ENCODE measurements around the gene CCNQ. TPM values are rescaled to one million over a fixed set of nuclear protein-coding genes. Genes with fewer than 3 reads are reported as not detected.
A peak's percentile ranks its signal among the peaks of the same experiment; 100 is the strongest.

CCNQ gene
- total RNA-seq, 1 donor from 2014 or later = 53.4 TPM

GRCh38 chrX:153585827-153586226 lies 13.1 kb downstream of the CCNQ start:
- no peak overlapping the region for H3K4me3 ChIP-seq (ENCODE audit: low read depth, low read length)
- TF ChIP-seq CTCF (IDR thresholded peaks at IDR 0.05; ENCODE audit: insufficient read depth, low read length, severe bottlenecking) = no peak
- no peaks in the 10 kb centered on the region for H3K27me3 ChIP-seq (ENCODE audit: control insufficient read depth, insufficient read depth, low read length)
- FAIRE-seq (no peak), DNase-seq (ENCODE audit: low read depth) (no peak)
- H3K36me3 ChIP-seq (ENCODE audit: control insufficient read depth, insufficient read depth, low read length) = peaks cover 2% of the 10 kb centered on the region

GRCh38 chrX:153583433-153583832 lies 15.5 kb downstream of the CCNQ start:
- no peaks in the 10 kb centered on the region for H3K27me3 ChIP-seq (ENCODE audit: control insufficient read depth, insufficient read depth, low read length)
- H3K4me3 ChIP-seq (ENCODE audit: low read depth, low read length) = no peak overlapping the region
- no peak for TF ChIP-seq CTCF (IDR thresholded peaks at IDR 0.05; ENCODE audit: insufficient read depth, low read length, severe bottlenecking)
- FAIRE-seq = peak; percentile 73
- peak; percentile 50 for DNase-seq (ENCODE audit: low read depth)
- peaks cover 1% of the 10 kb centered on the region for H3K36me3 ChIP-seq (ENCODE audit: control insufficient read depth, insufficient read depth, low read length)

- Histone ChIP-seq H3K36me3 (ENCODE audit: control insufficient read depth, insufficient read depth, low read length) (no peaks in the 10 kb centered on the region), H3K27me3 (ENCODE audit: control insufficient read depth, insufficient read depth, low read length) (no peaks in the 10 kb centered on the region), H3K4me3 (ENCODE audit: low read depth, low read length) (no peak overlapping the region)
- no peak for TF ChIP-seq CTCF (IDR thresholded peaks at IDR 0.05; ENCODE audit: insufficient read depth, low read length, severe bottlenecking)
- no peak for FAIRE-seq
- peak; percentile 19 for DNase-seq (ENCODE audit: low read depth)
Observed at GRCh38 chrX:153582896-153583295, 16.0 kb downstream of the CCNQ start.

- Histone ChIP-seq H3K36me3 (ENCODE audit: control insufficient read depth, insufficient read depth, low read length) (no peaks in the 10 kb centered on the region), H3K4me3 (ENCODE audit: low read depth, low read length) (no peak overlapping the region), H3K27me3 (ENCODE audit: control insufficient read depth, insufficient read depth, low read length) (no peaks in the 10 kb centered on the region)
- FAIRE-seq = no peak
- no peak for TF ChIP-seq CTCF (IDR thresholded peaks at IDR 0.05; ENCODE audit: insufficient read depth, low read length, severe bottlenecking)
- DNase-seq (ENCODE audit: low read depth) = no peak
Observed at GRCh38 chrX:153580700-153581386, 18.1 kb downstream of the CCNQ start.

- no peaks in the 10 kb centered on the region for H3K36me3 ChIP-seq (ENCODE audit: control insufficient read depth, insufficient read depth, low read length)
- H3K4me3 ChIP-seq (ENCODE audit: low read depth, low read length) = no peak overlapping the region
- H3K27me3 ChIP-seq (ENCODE audit: control insufficient read depth, insufficient read depth, low read length) = no peaks in the 10 kb centered on the region
- no peak for FAIRE-seq
- DNase-seq (ENCODE audit: low read depth) = no peak
- TF ChIP-seq CTCF (IDR thresholded peaks at IDR 0.05; ENCODE audit: insufficient read depth, low read length, severe bottlenecking) = no peak
Observed at GRCh38 chrX:153578889-153579288, 20.1 kb downstream of the CCNQ start.

Measured in bronchial epithelial cell (primary cell).